ENCODE results near the gene SORBS1.

GRCh38 chr10:95309958-95310357, 251.2 kb downstream of the SORBS1 start:
- no peak for TF ChIP-seq CTCF (IDR thresholded peaks at IDR 0.05; ENCODE audit: insufficient read depth, low read length, poor library complexity, severe bottlenecking)
- TF ChIP-seq EZH2phosphoT487 (conservative IDR thresholded peaks at IDR 0.05; ENCODE audit: low read length), result no peak

Data from SU-DHL-6 (cell line).